ENCODE data around the gene C19orf53.

- no peak for TF ChIP-seq CTCF (IDR thresholded peaks at IDR 0.05)
- no peak for TF ChIP-seq POLR2A (IDR thresholded peaks at IDR 0.05)
Observed at GRCh38 chr19:13763265-13763664, 11.0 kb upstream of the C19orf53 start.
